BLaER1 treated with 17β-estradiol and CSF1 and Interleukin-3, amounts not matched to agents 10 nM and 100 nM (cell line): ENCODE measurements around the gene FUT4.
A peak's percentile ranks its signal among the peaks of the same experiment; 100 is the strongest.

Source experiments
- H3K27ac ChIP-seq, 11 experiments: shearing (Covaris generic); formaldehyde crosslinking; 2 replicates each; pipeline ENCODE4 v1.8.1; 2022
- H3K27me3 ChIP-seq, 11 experiments: shearing (Covaris generic); formaldehyde crosslinking; 2 replicates each; pipeline ENCODE4 v1.8.1; 2022
- H3K36me3 ChIP-seq, 11 experiments: shearing (Covaris generic); formaldehyde crosslinking; 2 replicates each; pipeline ENCODE4 v1.8.1; 2022
- H3K4me1 ChIP-seq, 10 experiments: shearing (Covaris generic); formaldehyde crosslinking; 2 replicates each; pipeline ENCODE4 v1.8.1; 2022
- H3K4me2 ChIP-seq, 11 experiments: shearing (Covaris generic); formaldehyde crosslinking; 2 replicates each; pipeline ENCODE4 v1.8.1; 2022
- H3K4me3 ChIP-seq, 10 experiments: shearing (Covaris generic); formaldehyde crosslinking; 2 replicates each; pipeline ENCODE4 v1.8.1; 2022
- H3K9ac ChIP-seq, 11 experiments: shearing (Covaris generic); formaldehyde crosslinking; 2 replicates each; pipeline ENCODE4 v1.8.1; 2022
- H3K9me3 ChIP-seq, 11 experiments: shearing (Covaris generic); formaldehyde crosslinking; replicated peaks in 1 of 11; 2 replicates each; pipeline ENCODE4 v1.8.1; 2022
- H4K20me1 ChIP-seq, 11 experiments: shearing (Covaris generic); formaldehyde crosslinking; 2 replicates each; pipeline ENCODE4 v1.8.1; 2022
- Cebpa-rat ChIP-seq, 11 experiments: shearing (Covaris generic); IDR thresholded peaks; 2 replicates each; pipeline ENCODE4 v1.8.1; 2022

The FUT4 gene

DNA sequence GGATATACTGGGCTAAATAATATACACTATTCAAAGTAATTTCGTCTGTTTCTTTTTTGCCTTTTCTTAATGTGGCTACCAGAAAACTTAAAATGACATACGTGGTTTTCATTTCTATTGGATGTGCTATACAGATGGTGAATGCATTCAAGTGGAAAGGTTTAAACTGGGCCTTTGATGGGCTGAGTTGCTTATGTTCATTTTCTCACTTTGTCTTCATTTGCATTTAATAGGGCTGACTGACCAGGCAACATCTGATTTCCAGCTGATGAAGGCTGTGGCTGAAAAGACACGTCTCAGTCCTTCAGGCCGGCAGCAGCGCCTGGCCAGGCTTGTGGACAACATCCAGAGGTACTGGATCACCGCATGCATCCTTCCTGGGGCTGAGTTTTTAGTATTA, 51.4 kb downstream of the FUT4 start:
- H3K4me1 ChIP-seq = peaks cover 0 to 21% (median 10%) of the 10 kb centered on the region in 10 experiments; a peak in 13 of 20 replicates
- no peak for TF ChIP-seq Cebpa-rat (IDR thresholded peaks at IDR 0.05)
- H3K27me3 ChIP-seq = no peaks in the 10 kb centered on the region
- no peak overlapping the region for H3K4me3 ChIP-seq
- peaks cover 0 to 12% (median 0%) of the 10 kb centered on the region in 11 experiments; a peak in 7 of 22 replicates for H3K36me3 ChIP-seq
- H3K27ac ChIP-seq = no peak overlapping the region
- H3K4me2 ChIP-seq = peak overlapping the region in 3 of 11 experiments; percentile 16 to 37 (median 18); a peak in 5 of 22 replicates
- H3K9ac ChIP-seq = no peak overlapping the region
- H3K9me3 ChIP-seq = peaks cover 2 to 9% (median 8%) of the 10 kb centered on the region in 11 experiments; a peak in 20 of 22 replicates
- H4K20me1 ChIP-seq = no peaks in the 10 kb centered on the region

DNA sequence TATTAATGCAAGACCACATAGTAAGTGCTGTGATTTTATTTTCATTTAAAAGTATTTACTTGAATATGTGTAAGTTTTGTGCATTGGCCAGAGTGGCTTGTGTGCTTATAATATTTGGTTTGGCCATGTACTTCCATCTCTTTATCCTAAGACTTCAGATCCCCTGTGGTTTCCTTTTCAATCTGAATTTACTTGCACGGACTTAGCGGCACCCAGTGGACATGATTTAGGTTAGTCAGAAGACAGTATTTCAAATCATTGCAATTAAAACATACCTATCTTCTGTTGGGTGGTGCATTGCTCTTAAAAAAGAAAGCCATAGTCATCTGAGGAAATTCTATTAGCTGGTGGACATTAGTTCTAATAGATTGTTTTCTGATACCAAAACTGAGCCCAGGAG, 54.2 kb downstream of the FUT4 start:
- no peak overlapping the region for H3K4me2 ChIP-seq
- no peaks in the 10 kb centered on the region for H4K20me1 ChIP-seq
- no peak overlapping the region for H3K27ac ChIP-seq
- no peak for TF ChIP-seq Cebpa-rat (IDR thresholded peaks at IDR 0.05)
- H3K4me3 ChIP-seq = no peak overlapping the region
- H3K4me1 ChIP-seq = peaks cover 3 to 17% (median 15%) of the 10 kb centered on the region in 10 experiments
- no peak overlapping the region for H3K9ac ChIP-seq
- H3K9me3 ChIP-seq = peaks cover 11 to 25% (median 22%) of the 10 kb centered on the region in 11 experiments
- no peaks in the 10 kb centered on the region for H3K27me3 ChIP-seq
- H3K36me3 ChIP-seq = peaks cover 0 to 15% (median 0%) of the 10 kb centered on the region in 11 experiments; a peak in 6 of 22 replicates
